GM18870 (cell line): Measurements from ENCODE around the gene ABCB4.

ENCODE experiments used
- ATAC-seq: cut with Tn5 transposase; IDR thresholded peaks from one replicate; pipeline ENCODE4 v1.9.1; 2021; ENCODE audit warnings: moderate library complexity; ENCODE audit not compliant: unreplicated experiment

Gene ABCB4

GRCh38 chr7:87427288-87427687 lies 48.2 kb downstream of the ABCB4 start:
- no peak for ATAC-seq

- peak; percentile 79 for ATAC-seq
Measured at GRCh38 chr7:87426160-87426559, 49.3 kb downstream of the ABCB4 start.

GRCh38 chr7:87424075-87424474 lies 51.4 kb downstream of the ABCB4 start:
- no peak for ATAC-seq

GRCh38 chr7:87420173-87420572 lies 55.3 kb downstream of the ABCB4 start:
- no peak for ATAC-seq

GRCh38 chr7:87416682-87417587 lies 58.5 kb downstream of the ABCB4 start:
- ATAC-seq, result peak; percentile 81

- no peak for ATAC-seq
Measured at GRCh38 chr7:87414794-87415188, 60.7 kb downstream of the ABCB4 start.

GRCh38 chr7:87413951-87414793 lies 61.3 kb downstream of the ABCB4 start:
- ATAC-seq, result no peak

- ATAC-seq, result no peak
Measured at GRCh38 chr7:87413029-87413428, 62.5 kb downstream of the ABCB4 start.

- ATAC-seq, result no peak
Measured at GRCh38 chr7:87411186-87411585, 64.3 kb downstream of the ABCB4 start.

- no peak for ATAC-seq
Measured at GRCh38 chr7:87404674-87405073, 70.8 kb downstream of the ABCB4 start.

GRCh38 chr7:87398446-87398845 lies 77.0 kb downstream of the ABCB4 start:
- ATAC-seq, result no peak

- ATAC-seq, result no peak
Measured at GRCh38 chr7:87395442-87396020, 79.9 kb downstream of the ABCB4 start.

GRCh38 chr7:87391020-87391701 lies 84.3 kb downstream of the ABCB4 start:
- ATAC-seq, result no peak

- ATAC-seq, result no peak
Measured at GRCh38 chr7:87380905-87381304, 94.6 kb downstream of the ABCB4 start.

GRCh38 chr7:87375662-87376435 lies 99.6 kb downstream of the ABCB4 start:
- no peak for ATAC-seq

- ATAC-seq, result no peak
Measured at GRCh38 chr7:87370660-87371180, 104.8 kb downstream of the ABCB4 start.

- no peak for ATAC-seq
Measured at GRCh38 chr7:87369216-87369615, 106.3 kb downstream of the ABCB4 start.

GRCh38 chr7:87364246-87364645 lies 111.2 kb downstream of the ABCB4 start:
- ATAC-seq, result no peak

GRCh38 chr7:87363342-87363741 lies 112.1 kb downstream of the ABCB4 start:
- ATAC-seq, result no peak

- ATAC-seq, result no peak
Measured at GRCh38 chr7:87361320-87361719, 114.2 kb downstream of the ABCB4 start.
